SHP77 (cell line): ENCODE measurements around the gene WASHC4.

Source experiments
- DNase-seq, 2 experiments: peaks; one replicate each; lab custom pipeline; 2025; lab: John Stamatoyannopoulos, UW

Gene WASHC4

GRCh38 chr12:105209091-105209490 lies 101.6 kb downstream of the WASHC4 start:
- DNase-seq, result no peak

DNA sequence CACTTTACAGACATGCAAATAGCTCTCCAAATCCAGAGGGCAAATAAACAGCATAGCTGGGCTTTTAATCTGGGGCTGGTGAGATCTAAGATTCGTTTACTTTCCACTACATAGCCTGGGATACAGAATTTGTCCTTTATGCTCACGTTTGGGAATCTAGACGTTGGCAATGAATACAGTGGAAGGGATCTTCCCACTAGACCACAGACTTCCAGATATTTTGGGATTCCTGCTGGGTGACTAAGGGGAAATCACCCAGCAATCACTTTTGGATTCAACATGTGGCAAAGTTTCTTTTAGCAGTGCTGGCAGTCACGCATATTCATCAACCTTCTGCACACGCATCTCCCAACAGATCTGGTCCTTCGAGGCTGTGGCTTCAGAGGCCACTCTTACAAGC lies 104.9 kb downstream of the WASHC4 start:
- no peak for DNase-seq

- no peak for DNase-seq
Observed at GRCh38 chr12:105214148-105214547, 106.6 kb downstream of the WASHC4 start.

DNA sequence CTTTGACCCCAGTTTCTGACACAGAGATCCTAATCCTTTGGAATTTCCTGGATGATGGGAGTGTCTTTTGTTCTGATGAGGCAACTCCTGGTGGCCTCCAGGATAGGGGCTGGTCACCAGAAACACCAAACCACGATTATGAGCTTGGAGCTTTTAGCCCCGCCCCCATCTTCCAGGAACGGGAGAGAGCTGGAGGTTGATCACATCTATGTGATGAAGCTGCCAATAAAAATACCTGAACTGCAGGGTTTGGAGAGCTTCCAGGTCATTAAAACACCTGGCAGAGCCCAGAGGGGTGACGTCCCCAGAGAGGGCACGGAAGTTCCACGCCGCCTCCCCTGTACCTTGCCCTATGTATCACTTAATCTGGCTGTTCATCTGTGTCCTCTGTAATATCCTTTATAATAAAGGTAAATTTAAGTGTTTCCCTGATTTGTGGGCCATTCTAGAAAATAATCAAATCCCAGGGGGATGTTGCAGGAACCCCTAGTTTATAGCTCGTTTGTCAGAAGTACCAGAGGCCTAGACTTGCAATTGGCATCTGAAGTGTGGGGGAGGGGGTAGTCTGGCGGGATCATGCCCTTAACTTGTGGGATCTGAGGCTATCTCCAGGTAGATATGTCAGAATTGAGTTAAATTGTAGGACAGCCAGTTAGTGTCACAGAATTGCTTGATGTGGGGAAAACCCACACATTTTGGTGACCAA lies 107.3 kb downstream of the WASHC4 start:
- no peak for DNase-seq

DNA sequence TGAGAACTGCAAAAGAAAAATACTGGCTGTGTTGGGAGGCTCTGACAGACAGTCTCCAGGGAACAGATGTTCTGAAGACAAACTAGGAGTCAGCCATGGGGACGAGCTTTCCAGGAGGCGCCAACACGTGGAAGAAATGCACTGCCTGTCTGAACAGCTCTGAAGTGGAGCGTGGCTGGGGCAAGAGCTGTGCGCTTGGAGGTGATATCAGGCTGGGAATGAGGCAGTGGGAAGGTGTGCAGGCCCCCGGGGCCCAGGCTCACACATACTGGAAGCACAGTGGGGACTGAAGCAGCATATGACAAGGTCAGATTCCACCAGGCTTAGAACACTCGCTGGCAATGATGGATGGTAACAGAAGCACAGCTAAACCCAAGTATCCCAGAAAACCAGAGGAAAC lies 110.9 kb downstream of the WASHC4 start:
- DNase-seq, result no peak
